ENCODE measurements around the gene IL1B.

IL1B gene

GRCh38 chr2:112829961-112830681, 6.5 kb downstream of the IL1B start:
- DNase-seq (ENCODE audit: low read depth in 1 of 2, low spot score in 1 of 2): no peak

GRCh38 chr2:112829101-112829960, 7.2 kb downstream of the IL1B start:
- DNase-seq (ENCODE audit: low read depth in 1 of 2, low spot score in 1 of 2): no peak

GRCh38 chr2:112828251-112828691, 8.3 kb downstream of the IL1B start:
- DNase-seq (ENCODE audit: low read depth in 1 of 2, low spot score in 1 of 2): no peak

- DNase-seq (ENCODE audit: low read depth in 1 of 2, low spot score in 1 of 2): no peak
These were observed 8.9 kb downstream of the IL1B start for GRCh38 chr2:112827604-112828185.

GRCh38 chr2:112827009-112827408, 9.6 kb downstream of the IL1B start:
- no peak for DNase-seq (ENCODE audit: low read depth in 1 of 2, low spot score in 1 of 2)

GRCh38 chr2:112825706-112826105, 10.9 kb downstream of the IL1B start:
- no peak for DNase-seq (ENCODE audit: low read depth in 1 of 2, low spot score in 1 of 2)

- DNase-seq (ENCODE audit: low read depth in 1 of 2, low spot score in 1 of 2): no peak
These were observed 11.9 kb downstream of the IL1B start for GRCh38 chr2:112824694-112825085.

- no peak for DNase-seq (ENCODE audit: low read depth in 1 of 2, low spot score in 1 of 2)
These were observed 14.9 kb downstream of the IL1B start for GRCh38 chr2:112821682-112822081.

- no peak for DNase-seq (ENCODE audit: low read depth in 1 of 2, low spot score in 1 of 2)
These were observed 15.4 kb downstream of the IL1B start for GRCh38 chr2:112821142-112821541.

GRCh38 chr2:112820343-112820742, 16.2 kb downstream of the IL1B start:
- DNase-seq (ENCODE audit: low read depth in 1 of 2, low spot score in 1 of 2): no peak

- no peak for DNase-seq (ENCODE audit: low read depth in 1 of 2, low spot score in 1 of 2)
These were observed 17.5 kb downstream of the IL1B start for GRCh38 chr2:112819081-112819480.

GRCh38 chr2:112818094-112818902, 18.3 kb downstream of the IL1B start:
- DNase-seq (ENCODE audit: low read depth in 1 of 2, low spot score in 1 of 2): no peak

- DNase-seq (ENCODE audit: low read depth in 1 of 2, low spot score in 1 of 2): no peak
These were observed 19.4 kb downstream of the IL1B start for GRCh38 chr2:112817082-112817689.

GRCh38 chr2:112814278-112814677, 22.3 kb downstream of the IL1B start:
- DNase-seq (ENCODE audit: low read depth in 1 of 2, low spot score in 1 of 2): no peak

- no peak for DNase-seq (ENCODE audit: low read depth in 1 of 2, low spot score in 1 of 2)
These were observed 23.2 kb downstream of the IL1B start for GRCh38 chr2:112813280-112813966.

- no peak for DNase-seq (ENCODE audit: low read depth in 1 of 2, low spot score in 1 of 2)
These were observed 24.0 kb downstream of the IL1B start for GRCh38 chr2:112812318-112813267.

GRCh38 chr2:112811841-112812306, 24.7 kb downstream of the IL1B start:
- DNase-seq (ENCODE audit: low read depth in 1 of 2, low spot score in 1 of 2): no peak

GRCh38 chr2:112811276-112811831, 25.2 kb downstream of the IL1B start:
- DNase-seq (ENCODE audit: low read depth in 1 of 2, low spot score in 1 of 2): no peak

GRCh38 chr2:112809112-112809511, 27.5 kb downstream of the IL1B start:
- no peak for DNase-seq (ENCODE audit: low read depth in 1 of 2, low spot score in 1 of 2)

Data from stimulated activated CD4-positive, alpha-beta T cell treated with anti-CD3 and anti-CD28 coated beads, Interleukin-15, amount 100 ng/mL, for 1 hour (primary cell).